ENCODE data around the gene RIMBP2. TPM values are rescaled to one million over a fixed set of nuclear protein-coding genes. Genes with fewer than 3 reads are reported as not detected.

Gene RIMBP2
- polyA plus RNA-seq, 1 of the 3 experiments (the other 2 are of a cell fraction) = 0.90 TPM

DNA sequence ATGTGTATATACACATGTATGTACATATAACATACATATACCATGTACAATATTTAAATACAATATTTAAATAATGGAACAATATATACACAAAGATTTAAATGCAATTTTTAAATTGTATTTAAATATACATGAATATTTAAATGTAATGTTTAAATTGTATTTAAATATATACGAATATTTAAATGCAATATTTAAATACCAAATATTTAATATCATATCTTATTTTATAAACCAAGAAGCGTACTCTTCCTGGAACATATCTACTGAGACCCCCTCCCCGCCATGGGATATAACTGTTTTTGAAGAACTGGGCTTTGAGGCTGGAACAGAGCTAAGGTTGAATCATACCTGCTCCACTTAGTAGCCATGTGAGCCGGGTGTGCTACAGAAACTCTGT lies 29.8 kb upstream of the RIMBP2 start:
- CTCF ChIA-PET = interaction anchor here (0.9 to 3.1 kb wide), 3 partner anchors 11 to 414 kb away, joined by 3 to 27 read pairs (median 3); no protein-coding TSS in a partner anchor
- no peak overlapping the region for H3K9ac ChIP-seq
- H3K36me3 ChIP-seq (replicated peaks in 1 of 2; ENCODE audit: control insufficient read depth in 1 of 2, insufficient read depth in 2 of 2, low read length in 1 of 2) = no peaks in the 10 kb centered on the region
- H4K20me1 ChIP-seq (ENCODE audit: insufficient read depth) = no peaks in the 10 kb centered on the region
- 46% methylated on average over 4 of the region's 4 CpGs for WGBS (ENCODE audit: low lambda C conversion rate)
- H3K9me2 ChIP-seq = no peaks in the 10 kb centered on the region
- H3K9me3 ChIP-seq = no peaks in the 10 kb centered on the region
- no peak overlapping the region for H3K27ac ChIP-seq (ENCODE audit: low read depth in 2 of 2, low read length in 1 of 2)
- H3F3A ChIP-seq (replicated peaks; ENCODE audit: insufficient read depth) = no peaks in the 10 kb centered on the region
- no peaks in the 10 kb centered on the region for H3K79me2 ChIP-seq (ENCODE audit: insufficient read depth)
- no peak for DNase-seq
- H2AFZ ChIP-seq (ENCODE audit: low read depth) = no peak overlapping the region
- peaks cover 0 to 9% of the 10 kb centered on the region in 2 experiments; a peak in 1 of 4 replicates for H3K4me1 ChIP-seq (ENCODE audit: control insufficient read depth in 1 of 2, insufficient read depth in 2 of 2, low read depth in 1 of 2, low read length in 1 of 2)
- POLR2A ChIA-PET = no interaction called here
- no peaks in the 10 kb centered on the region for H3K27me3 ChIP-seq (ENCODE audit: insufficient read depth)
- no peak overlapping the region for H3K4me3 ChIP-seq (ENCODE audit: low read depth in 2 of 2, low read length in 1 of 2)
- no peak overlapping the region for H3K4me2 ChIP-seq
- TF ChIP-seq RCOR1 (IDR thresholded peaks at IDR 0.05; ENCODE audit: low read length) (no peak), TEAD4 (IDR thresholded peaks at IDR 0.05; ENCODE audit: borderline replicate concordance, insufficient read depth) (no peak), GABPA (IDR thresholded peaks at IDR 0.05; ENCODE audit: low read depth) (no peak), TAF1 (IDR thresholded peaks at IDR 0.05; ENCODE audit: borderline replicate concordance, low read depth, low read length) (no peak), FOXJ3 (CRISPR knock-in tag; IDR thresholded peaks at IDR 0.05) (no peak), REST (IDR thresholded peaks at IDR 0.05; ENCODE audit: low read depth, low read length) (no peak), MEF2A (IDR thresholded peaks at IDR 0.05; ENCODE audit: borderline replicate concordance, low read depth) (no peak), SMC3 (IDR thresholded peaks at IDR 0.05; ENCODE audit: low read depth, low read length) (no peak), NRF1 (IDR thresholded peaks at IDR 0.05; ENCODE audit: low read depth, low read length) (no peak), FOXM1 (IDR thresholded peaks at IDR 0.05; ENCODE audit: low read depth) (no peak), YY1 (IDR thresholded peaks at IDR 0.05; ENCODE audit: low read depth) (no peak), ELF1 (IDR thresholded peaks at IDR 0.05) (no peak), EZH2phosphoT487 (IDR thresholded peaks at IDR 0.05; ENCODE audit: borderline replicate concordance, low read depth) (no peak)
- TF ChIP-seq, protein P1, sequence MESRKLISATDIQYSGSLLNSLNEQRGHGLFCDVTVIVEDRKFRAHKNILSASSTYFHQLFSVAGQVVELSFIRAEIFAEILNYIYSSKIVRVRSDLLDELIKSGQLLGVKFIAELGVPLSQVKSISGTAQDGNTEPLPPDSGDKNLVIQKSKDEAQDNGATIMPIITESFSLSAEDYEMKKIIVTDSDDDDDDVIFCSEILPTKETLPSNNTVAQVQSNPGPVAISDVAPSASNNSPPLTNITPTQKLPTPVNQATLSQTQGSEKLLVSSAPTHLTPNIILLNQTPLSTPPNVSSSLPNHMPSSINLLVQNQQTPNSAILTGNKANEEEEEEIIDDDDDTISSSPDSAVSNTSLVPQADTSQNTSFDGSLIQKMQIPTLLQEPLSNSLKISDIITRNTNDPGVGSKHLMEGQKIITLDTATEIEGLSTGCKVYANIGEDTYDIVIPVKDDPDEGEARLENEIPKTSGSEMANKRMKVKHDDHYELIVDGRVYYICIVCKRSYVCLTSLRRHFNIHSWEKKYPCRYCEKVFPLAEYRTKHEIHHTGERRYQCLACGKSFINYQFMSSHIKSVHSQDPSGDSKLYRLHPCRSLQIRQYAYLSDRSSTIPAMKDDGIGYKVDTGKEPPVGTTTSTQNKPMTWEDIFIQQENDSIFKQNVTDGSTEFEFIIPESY (IDR thresholded peaks at IDR 0.05; ENCODE audit: borderline replicate concordance, low read depth) = no peak
- TF ChIP-seq, protein P2, sequence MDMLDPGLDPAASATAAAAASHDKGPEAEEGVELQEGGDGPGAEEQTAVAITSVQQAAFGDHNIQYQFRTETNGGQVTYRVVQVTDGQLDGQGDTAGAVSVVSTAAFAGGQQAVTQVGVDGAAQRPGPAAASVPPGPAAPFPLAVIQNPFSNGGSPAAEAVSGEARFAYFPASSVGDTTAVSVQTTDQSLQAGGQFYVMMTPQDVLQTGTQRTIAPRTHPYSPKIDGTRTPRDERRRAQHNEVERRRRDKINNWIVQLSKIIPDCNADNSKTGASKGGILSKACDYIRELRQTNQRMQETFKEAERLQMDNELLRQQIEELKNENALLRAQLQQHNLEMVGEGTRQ (IDR thresholded peaks at IDR 0.05; ENCODE audit: borderline replicate concordance, low read depth, low read length) = no peak

Measured in SK-N-SH (cell line).